Right lobe of liver (tissue), 6 donors: ENCODE results near the gene RAET1E. TPM values are rescaled to one million over a fixed set of nuclear protein-coding genes. Genes with fewer than 3 reads are reported as not detected.
A peak's percentile ranks its signal among the peaks of the same experiment; 100 is the strongest.
"Not testable (repeated sequence)": the region's sequence is repeated elsewhere in the genome, so short reads cannot be mapped to it uniquely, and the experiment has no call there.

Source experiments
- ATAC-seq, 4 donors: fragments of 200-7000 bp; cut with Tn5 transposase; one replicate each; pipeline ENCODE4 v1.9.1; 2020; ENCODE audit warnings: mild to moderate bottlenecking in 4 of 4, moderate library complexity in 4 of 4
- DNase-seq, 3 donors: peaks; one replicate each; pipeline ENCODE4 v3.0.0-alpha.2; 2020
- H3K27ac ChIP-seq, 3 donors: fragments of 200-600 bp; one replicate each; pipeline ENCODE4 v1.8.0; 2022
- H3K27me3 ChIP-seq, 2 donors: fragments of 200-600 bp; one replicate each; pipeline ENCODE4 v1.8.0; 2022
- H3K36me3 ChIP-seq, 4 donors: fragments of 200-600 bp; sonication (generic) in 1 of 4; one replicate each; pipeline versions ENCODE4 v1.5.1 to v1.8.0; 2017 to 2022; ENCODE audit warnings: control low read depth in 1 of 4
- H3K4me1 ChIP-seq, 4 donors: fragments of 200-600 bp; sonication (generic) in 1 of 4; one replicate each; pipeline versions ENCODE4 v1.5.1 to v1.8.0; 2017 to 2022; ENCODE audit warnings: control low read depth in 1 of 4
- H3K4me3 ChIP-seq, 3 donors: fragments of 200-600 bp; one replicate each; pipeline ENCODE4 v1.8.0; 2022
- H3K9me3 ChIP-seq, 4 donors: fragments of 200-600 bp; sonication (generic) in 1 of 4; one replicate each; pipeline versions ENCODE4 v1.5.1 to v1.8.0; 2017 to 2022; ENCODE audit warnings: control low read depth in 1 of 4
- CTCF ChIP-seq, 4 donors: fragments of 200-600 bp in 3 of 4; fragments of 450-650 bp in 1 of 4; IDR thresholded peaks; one replicate each; pipeline versions ENCODE4 v1.5.1 to v1.8.0; 2016 to 2022; ENCODE audit warnings: antibody characterized with exemption in 4 of 4, mild to moderate bottlenecking in 2 of 4
- POLR2A ChIP-seq: fragments of 450-650 bp; IDR thresholded peaks from one replicate; pipeline ENCODE4 v1.6.1; 2017; ENCODE audit warnings: antibody characterized with exemption, mild to moderate bottlenecking
- WGBS: methylation state at CpG from one replicate; pipeline ENCODE4 v1.1.6; 2018; ENCODE audit warnings: low coverage, low lambda C conversion rate; ENCODE audit not compliant: insufficient coverage; ENCODE audit errors: missing lambda C conversion rate; 5-methylcytosine and 5-hydroxymethylcytosine counted together
- intact Hi-C, 2 donors: fragments of 100-400 bp; cut with DNase I; formaldehyde crosslinking; loops; one replicate each; pipeline versions ENCODE4 v1.11.2 to v1.14.1; 2022
- total RNA-seq, 6 experiments: library from RNA; depleted of rRNA in 2 of 6; stranded (reverse); fragments of >200 nt in 2 of 6; fragmentation: NEBNext Ultra II Directional in 3 of 6; extraction: Animal tissue kit (Norgen Biotek cat#: 25700) in 3 of 6; gene quantifications; one replicate each; pipeline versions ENCODE4 v1.1.0 to v1.2.4, GENCODE V29; 2016 to 2023
- donor health status: DM: no; HTN: yes; CAD: no.
- donor health status: DM: no; HTN: no; CAD: no.
- donor health status: DM: no; HTN: no; CAD: no.
- donor health status: DM: no; HTN: yes; CAD: no.
- donor health status: DM: no; HTN: yes; CAD: no.

The RAET1E gene
- total RNA-seq, 6 experiments from 2014 or later = not detected

DNA sequence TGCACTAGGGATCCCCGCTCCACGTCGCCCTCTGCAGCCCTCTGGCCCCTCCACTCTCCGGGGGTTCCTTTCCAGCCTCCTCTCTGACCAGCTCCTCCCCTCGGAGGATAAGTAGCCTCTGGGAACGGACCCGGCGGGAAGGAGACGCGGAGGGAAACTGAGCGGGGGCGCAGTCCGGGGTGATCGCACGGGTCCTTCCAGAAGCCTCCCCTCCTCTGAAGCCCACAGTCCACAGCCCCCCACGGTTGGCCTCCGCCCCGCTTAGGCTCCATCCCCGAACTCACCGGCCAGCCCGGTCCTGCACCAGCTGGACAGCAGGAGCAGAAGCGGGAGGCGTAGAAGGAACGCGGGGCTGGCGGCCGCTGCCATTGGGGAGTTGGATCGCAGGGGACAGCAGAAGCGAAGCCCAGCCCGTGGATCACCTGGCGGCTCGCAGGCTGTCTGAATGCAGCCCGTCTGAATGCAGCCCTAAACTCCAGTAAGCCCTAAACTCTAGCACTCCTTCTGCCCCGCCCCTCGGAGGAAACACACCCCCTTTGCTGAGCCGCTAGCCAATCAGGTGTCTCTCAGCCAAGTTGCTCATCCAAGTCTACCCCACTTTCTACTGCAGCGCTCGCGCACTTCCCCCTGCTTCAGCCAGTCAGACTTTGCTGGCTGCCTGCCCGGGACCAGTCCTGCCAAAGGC, 24.9 kb upstream of the RAET1E start, which contains the start of gene RAET1G:
Gene RAET1G, minus strand, starts transcription at position 480 of the 685 bp plus-strand sequence. Its CDS starts 111 bp downstream, at position 369.
- intact Hi-C loops = loop anchor here in 1 of 2 donors (5.0 kb wide), 1 partner anchor 85 kb away; no protein-coding TSS in a partner anchor
- Histone ChIP-seq H3K4me1 (peaks cover 0 to 5% (median 0%) of the 10 kb centered on the region in 4 donors), H3K27me3 (no peaks in the 10 kb centered on the region), H3K36me3 (no peaks in the 10 kb centered on the region), H3K4me3 (peak within 1 kb of the TSS; percentile 23 to 50 (median 44)), H3K27ac (no peak within 1 kb of the TSS), H3K9me3 (no peaks in the 10 kb centered on the region)
- 1% methylated on average over 16 of the region's 40 CpGs for WGBS
- ATAC-seq (peak; percentile 87 to 89 (median 88)), DNase-seq (peak; percentile 89 to 92 (median 91))
- TF ChIP-seq POLR2A (no peak), CTCF (IDR thresholded peaks at IDR 0.05) (no peak)

DNA sequence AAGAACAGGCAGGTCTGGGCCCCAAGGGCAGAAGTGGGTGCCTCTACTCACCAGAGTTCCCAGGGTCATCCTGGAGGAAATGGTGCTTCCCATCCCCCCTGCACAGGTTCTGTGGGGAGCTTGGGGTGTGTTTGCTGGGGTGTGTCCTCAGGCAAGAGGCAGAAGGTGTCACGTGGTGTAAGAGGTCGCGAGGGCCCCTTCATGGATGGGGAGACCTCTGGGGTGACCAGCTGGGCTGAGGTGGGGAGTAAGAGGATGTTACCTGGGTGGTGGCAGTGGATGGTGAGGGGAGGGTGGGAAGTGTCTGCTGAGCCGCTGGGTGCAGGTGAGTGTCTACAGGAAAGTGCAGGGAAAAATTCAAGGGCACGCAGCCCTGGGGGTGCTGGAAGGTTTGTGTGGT, 24.2 kb upstream of the RAET1E start:
- H3K9me3 ChIP-seq, DNase-seq, H3K36me3 ChIP-seq, H3K4me3 ChIP-seq, ATAC-seq, H3K27ac ChIP-seq, H3K4me1 ChIP-seq, H3K27me3 ChIP-seq: not testable (repeated sequence)
- intact Hi-C loops = loop anchor here in 1 of 2 donors (5.0 kb wide), 1 partner anchor 85 kb away; no protein-coding TSS in a partner anchor
- WGBS = 62% methylated on average over 4 of the region's 5 CpGs

DNA sequence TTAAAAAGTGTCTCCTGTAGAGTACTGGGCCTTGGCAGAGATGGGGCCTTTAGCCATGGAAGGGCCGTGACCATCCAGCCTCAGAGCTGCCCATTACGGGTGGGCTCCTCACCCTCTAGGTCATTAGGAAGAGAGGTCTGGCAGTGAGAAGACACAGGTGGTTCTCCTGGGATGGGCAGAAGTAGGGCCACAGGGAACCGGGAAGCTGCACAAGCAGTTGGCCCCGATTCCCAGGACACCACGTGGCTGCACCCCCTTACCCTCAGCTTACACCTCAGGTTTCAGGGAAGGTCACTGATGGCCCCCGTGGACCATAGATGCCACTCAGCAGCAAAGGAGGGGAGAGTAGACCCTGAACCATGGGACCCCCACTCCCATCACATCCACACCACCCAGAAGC, 23.4 kb upstream of the RAET1E start:
- intact Hi-C loops = loop anchor here in 1 of 2 donors (5.0 kb wide), 1 partner anchor 84 kb away; no protein-coding TSS in a partner anchor
- no peak for DNase-seq
- WGBS = 100% methylated on average over 1 of the region's 6 CpGs
- peaks cover 0 to 5% (median 0%) of the 10 kb centered on the region in 4 donors for H3K4me1 ChIP-seq
- no peaks in the 10 kb centered on the region for H3K27me3 ChIP-seq
- H3K9me3 ChIP-seq = no peaks in the 10 kb centered on the region
- no peak overlapping the region for H3K4me3 ChIP-seq
- TF ChIP-seq CTCF (IDR thresholded peaks at IDR 0.05) (no peak), POLR2A (no peak)
- no peak for ATAC-seq
- no peaks in the 10 kb centered on the region for H3K36me3 ChIP-seq
- no peak overlapping the region for H3K27ac ChIP-seq

DNA sequence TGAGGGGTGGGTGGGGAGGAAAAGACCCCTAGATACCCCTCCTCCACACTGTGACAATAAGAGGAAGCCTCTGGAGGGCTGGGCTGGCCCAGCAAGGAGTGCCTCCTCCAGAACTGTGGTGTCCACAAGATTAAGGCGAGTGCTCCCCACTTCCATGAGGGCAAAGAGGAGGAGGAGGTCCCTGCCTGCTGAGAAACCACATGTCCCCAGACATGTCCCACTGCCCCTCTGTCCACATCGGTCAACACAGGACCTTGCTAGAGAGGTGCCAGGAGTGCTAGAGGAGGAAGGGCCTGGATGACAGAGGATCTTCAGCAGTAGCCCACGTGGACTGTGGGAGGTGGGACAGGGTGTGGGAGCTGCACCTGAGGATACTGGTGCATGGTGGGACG, 21.9 kb upstream of the RAET1E start:
- Histone ChIP-seq H3K27ac (no peak overlapping the region), H3K9me3 (no peaks in the 10 kb centered on the region), H3K36me3 (no peaks in the 10 kb centered on the region), H3K4me1 (peaks cover 0 to 5% (median 0%) of the 10 kb centered on the region in 4 donors), H3K4me3 (no peak overlapping the region), H3K27me3 (no peaks in the 10 kb centered on the region)
- ATAC-seq (no peak), DNase-seq (no peak)
- TF ChIP-seq CTCF (IDR thresholded peaks at IDR 0.05) (no peak), POLR2A (no peak)
- 71% methylated on average over 1 of the region's 4 CpGs for WGBS
- intact Hi-C loops = loop anchor here in 1 of 2 donors (5.0 kb wide), 1 partner anchor 83 kb away; no protein-coding TSS in a partner anchor

GRCh38 chr6:149919126-149919833, 21.4 kb upstream of the RAET1E start:
- H3K4me3 ChIP-seq, H3K27ac ChIP-seq, H3K27me3 ChIP-seq, H3K4me1 ChIP-seq, H3K9me3 ChIP-seq, DNase-seq, H3K36me3 ChIP-seq, intact Hi-C loops, ATAC-seq: not testable (repeated sequence)
- WGBS = 72% methylated on average over 10 of the region's 11 CpGs
